ENCODE results near the gene ANKHD1.

Gene ANKHD1

GRCh38 chr5:140365282-140365681, 36.4 kb upstream of the ANKHD1 start:
- H3K27me3 Mint-ChIP-seq (ENCODE audit: low read depth), result no peaks in the 10 kb centered on the region
- H3K4me1 Mint-ChIP-seq (ENCODE audit: low read depth), result no peaks in the 10 kb centered on the region
- no peak overlapping the region for H3K27ac Mint-ChIP-seq
- H3K4me3 Mint-ChIP-seq, result no peak overlapping the region
- no peak for DNase-seq (ENCODE audit: low spot score)
- H3K36me3 Mint-ChIP-seq (ENCODE audit: low read depth), result no peaks in the 10 kb centered on the region
- no peaks in the 10 kb centered on the region for H3K9me3 Mint-ChIP-seq

GRCh38 chr5:140365941-140366340, 35.7 kb upstream of the ANKHD1 start:
- Mint-ChIP-seq H3K4me3 (no peak overlapping the region), H3K27me3 (ENCODE audit: low read depth) (no peaks in the 10 kb centered on the region), H3K36me3 (ENCODE audit: low read depth) (no peaks in the 10 kb centered on the region), H3K27ac (no peak overlapping the region), H3K4me1 (ENCODE audit: low read depth) (no peaks in the 10 kb centered on the region), H3K9me3 (no peaks in the 10 kb centered on the region)
- no peak for DNase-seq (ENCODE audit: low spot score)

GRCh38 chr5:140366589-140367255, 34.9 kb upstream of the ANKHD1 start:
- no peaks in the 10 kb centered on the region for H3K27me3 Mint-ChIP-seq (ENCODE audit: low read depth)
- H3K36me3 Mint-ChIP-seq (ENCODE audit: low read depth), result no peaks in the 10 kb centered on the region
- H3K4me1 Mint-ChIP-seq (ENCODE audit: low read depth), result no peaks in the 10 kb centered on the region
- no peak for DNase-seq (ENCODE audit: low spot score)
- H3K9me3 Mint-ChIP-seq, result no peaks in the 10 kb centered on the region
- H3K27ac Mint-ChIP-seq, result no peak overlapping the region
- H3K4me3 Mint-ChIP-seq, result no peak overlapping the region

- Mint-ChIP-seq H3K4me1 (ENCODE audit: low read depth) (no peaks in the 10 kb centered on the region), H3K36me3 (ENCODE audit: low read depth) (no peaks in the 10 kb centered on the region), H3K9me3 (no peaks in the 10 kb centered on the region), H3K27me3 (ENCODE audit: low read depth) (no peaks in the 10 kb centered on the region), H3K27ac (no peak overlapping the region), H3K4me3 (no peak overlapping the region)
- no peak for DNase-seq (ENCODE audit: low spot score)
Measured at GRCh38 chr5:140367256-140368013, 34.2 kb upstream of the ANKHD1 start.

- H3K9me3 Mint-ChIP-seq, result no peaks in the 10 kb centered on the region
- H3K27me3 Mint-ChIP-seq (ENCODE audit: low read depth), result no peaks in the 10 kb centered on the region
- peak overlapping the region; percentile 6 for H3K27ac Mint-ChIP-seq
- no peaks in the 10 kb centered on the region for H3K36me3 Mint-ChIP-seq (ENCODE audit: low read depth)
- no peak overlapping the region for H3K4me3 Mint-ChIP-seq
- peaks cover 4% of the 10 kb centered on the region for H3K4me1 Mint-ChIP-seq (ENCODE audit: low read depth)
- no peak for DNase-seq (ENCODE audit: low spot score)
Measured at GRCh38 chr5:140371356-140372151, 30.1 kb upstream of the ANKHD1 start.

GRCh38 chr5:140372971-140373487, 28.6 kb upstream of the ANKHD1 start:
- DNase-seq (ENCODE audit: low spot score), result peak; percentile 16
- no peaks in the 10 kb centered on the region for H3K27me3 Mint-ChIP-seq (ENCODE audit: low read depth)
- H3K9me3 Mint-ChIP-seq, result no peaks in the 10 kb centered on the region
- no peak overlapping the region for H3K4me3 Mint-ChIP-seq
- no peaks in the 10 kb centered on the region for H3K36me3 Mint-ChIP-seq (ENCODE audit: low read depth)
- no peak overlapping the region for H3K27ac Mint-ChIP-seq
- H3K4me1 Mint-ChIP-seq (ENCODE audit: low read depth), result peaks cover 4% of the 10 kb centered on the region

- Mint-ChIP-seq H3K4me3 (no peak overlapping the region), H3K36me3 (ENCODE audit: low read depth) (no peaks in the 10 kb centered on the region), H3K27me3 (ENCODE audit: low read depth) (no peaks in the 10 kb centered on the region), H3K27ac (no peak overlapping the region), H3K9me3 (no peaks in the 10 kb centered on the region), H3K4me1 (ENCODE audit: low read depth) (peaks cover 3% of the 10 kb centered on the region)
- no peak for DNase-seq (ENCODE audit: low spot score)
Measured at GRCh38 chr5:140381351-140381750, 20.3 kb upstream of the ANKHD1 start.

- peaks cover 3% of the 10 kb centered on the region for H3K4me1 Mint-ChIP-seq (ENCODE audit: low read depth)
- H3K9me3 Mint-ChIP-seq, result no peaks in the 10 kb centered on the region
- no peaks in the 10 kb centered on the region for H3K27me3 Mint-ChIP-seq (ENCODE audit: low read depth)
- H3K4me3 Mint-ChIP-seq, result no peak overlapping the region
- H3K27ac Mint-ChIP-seq, result no peak overlapping the region
- no peaks in the 10 kb centered on the region for H3K36me3 Mint-ChIP-seq (ENCODE audit: low read depth)
- DNase-seq (ENCODE audit: low spot score), result no peak
Measured at GRCh38 chr5:140381972-140382371, 19.7 kb upstream of the ANKHD1 start.

- Mint-ChIP-seq H3K9me3 (no peaks in the 10 kb centered on the region), H3K4me3 (no peak overlapping the region), H3K27ac (no peak overlapping the region), H3K27me3 (ENCODE audit: low read depth) (no peaks in the 10 kb centered on the region), H3K4me1 (ENCODE audit: low read depth) (peaks cover 3% of the 10 kb centered on the region), H3K36me3 (ENCODE audit: low read depth) (no peaks in the 10 kb centered on the region)
- DNase-seq (ENCODE audit: low spot score), result no peak
Measured at GRCh38 chr5:140382866-140383265, 18.8 kb upstream of the ANKHD1 start.

- Mint-ChIP-seq H3K27ac (no peak overlapping the region), H3K4me1 (ENCODE audit: low read depth) (peaks cover 3% of the 10 kb centered on the region), H3K36me3 (ENCODE audit: low read depth) (no peaks in the 10 kb centered on the region), H3K9me3 (no peaks in the 10 kb centered on the region), H3K4me3 (no peak overlapping the region), H3K27me3 (ENCODE audit: low read depth) (no peaks in the 10 kb centered on the region)
- no peak for DNase-seq (ENCODE audit: low spot score)
Measured at GRCh38 chr5:140383300-140383699, 18.3 kb upstream of the ANKHD1 start.

- no peak overlapping the region for H3K4me3 Mint-ChIP-seq
- no peaks in the 10 kb centered on the region for H3K27me3 Mint-ChIP-seq (ENCODE audit: low read depth)
- no peaks in the 10 kb centered on the region for H3K36me3 Mint-ChIP-seq (ENCODE audit: low read depth)
- H3K4me1 Mint-ChIP-seq (ENCODE audit: low read depth), result peaks cover 3% of the 10 kb centered on the region
- no peaks in the 10 kb centered on the region for H3K9me3 Mint-ChIP-seq
- H3K27ac Mint-ChIP-seq, result no peak overlapping the region
- DNase-seq (ENCODE audit: low spot score), result no peak
Measured at GRCh38 chr5:140388052-140388451, 13.6 kb upstream of the ANKHD1 start.

- H3K9me3 Mint-ChIP-seq, result no peaks in the 10 kb centered on the region
- no peak for DNase-seq (ENCODE audit: low spot score)
- no peak overlapping the region for H3K4me3 Mint-ChIP-seq
- no peak overlapping the region for H3K27ac Mint-ChIP-seq
- no peaks in the 10 kb centered on the region for H3K27me3 Mint-ChIP-seq (ENCODE audit: low read depth)
- no peaks in the 10 kb centered on the region for H3K4me1 Mint-ChIP-seq (ENCODE audit: low read depth)
- H3K36me3 Mint-ChIP-seq (ENCODE audit: low read depth), result no peaks in the 10 kb centered on the region
Measured at GRCh38 chr5:140391312-140391711, 10.3 kb upstream of the ANKHD1 start.

GRCh38 chr5:140391732-140392131, 9.9 kb upstream of the ANKHD1 start:
- H3K9me3 Mint-ChIP-seq, result no peaks in the 10 kb centered on the region
- H3K36me3 Mint-ChIP-seq (ENCODE audit: low read depth), result no peaks in the 10 kb centered on the region
- DNase-seq (ENCODE audit: low spot score), result no peak
- no peak overlapping the region for H3K4me3 Mint-ChIP-seq
- no peaks in the 10 kb centered on the region for H3K27me3 Mint-ChIP-seq (ENCODE audit: low read depth)
- no peak overlapping the region for H3K27ac Mint-ChIP-seq
- H3K4me1 Mint-ChIP-seq (ENCODE audit: low read depth), result no peaks in the 10 kb centered on the region

- no peak for DNase-seq (ENCODE audit: low spot score)
- H3K4me1 Mint-ChIP-seq (ENCODE audit: low read depth), result no peaks in the 10 kb centered on the region
- no peak overlapping the region for H3K4me3 Mint-ChIP-seq
- no peaks in the 10 kb centered on the region for H3K36me3 Mint-ChIP-seq (ENCODE audit: low read depth)
- no peaks in the 10 kb centered on the region for H3K27me3 Mint-ChIP-seq (ENCODE audit: low read depth)
- H3K9me3 Mint-ChIP-seq, result no peaks in the 10 kb centered on the region
- no peak overlapping the region for H3K27ac Mint-ChIP-seq
Measured at GRCh38 chr5:140393738-140394137, 7.9 kb upstream of the ANKHD1 start.

All from T-helper 2 cell treated with Interferon-gamma antibody and Interleukin-4, amounts not matched to agents 5 μg/mL and 100 μg/mL, for 36 hours (primary cell).